Measurements from ENCODE around the gene ARHGAP27. TPM values are rescaled to one million over a fixed set of nuclear protein-coding genes. Genes with fewer than 3 reads are reported as not detected.

Gene ARHGAP27
- polyA plus RNA-seq, 1 donor (not counting 4 experiments of a cell fraction or from before 2014, with no cell fraction given), result 14.4 TPM

- dilution Hi-C loops (cut with MboI; ENCODE audit: extremely low pct_ligation_motif_present, low sequenced_read_pairs), result no loop called here
- Histone ChIP-seq H3K36me3 (ENCODE audit: control insufficient read depth in 2 of 2, extremely low read depth in 1 of 2, insufficient read depth in 2 of 2, low read length in 2 of 2) (peaks cover 4 to 12% of the 10 kb centered on the region in 2 experiments), H3K9me3 (ENCODE audit: control insufficient read depth, low read depth, low read length) (no peaks in the 10 kb centered on the region), H4K20me1 (ENCODE audit: control insufficient read depth, extremely low read depth, insufficient read depth, low read length) (no peaks in the 10 kb centered on the region), H3K9me1 (ENCODE audit: control insufficient read depth, extremely low read depth, insufficient read depth, low read length) (no peaks in the 10 kb centered on the region), H2AFZ (ENCODE audit: control insufficient read depth, low read length) (no peak overlapping the region), H3K27ac (ENCODE audit: control insufficient read depth, insufficient read depth, low read length) (no peak overlapping the region), H3K4me2 (ENCODE audit: control insufficient read depth, extremely low read depth, insufficient read depth, low read depth, low read length) (peak overlapping the region; percentile 41), H3K79me2 (ENCODE audit: control insufficient read depth, insufficient read depth, low read length) (no peaks in the 10 kb centered on the region), H3K9ac (ENCODE audit: control insufficient read depth, extremely low read depth, insufficient read depth, low read length) (peak overlapping the region; percentile 22), H3K27me3 (ENCODE audit: control insufficient read depth, extremely low read depth, insufficient read depth, low read length) (peaks cover 12% of the 10 kb centered on the region), H3K4me3 (ENCODE audit: control insufficient read depth in 2 of 3, extremely low read depth in 1 of 3, insufficient read depth in 2 of 3, low read depth in 1 of 3, low read length in 3 of 3) (peak overlapping the region in 1 of 3 experiments; percentile 64), H3K4me1 (ENCODE audit: control insufficient read depth, extremely low read depth, insufficient read depth, low read length) (peaks cover 25% of the 10 kb centered on the region)
- TF ChIP-seq CTCF (optimal IDR thresholded peaks at IDR 0.05 in 1 of 3, IDR thresholded peaks at IDR 0.05 in 1 of 3, conservative IDR thresholded peaks at IDR 0.05 in 1 of 3; ENCODE audit: extremely low read depth in 1 of 3, insufficient read depth in 2 of 3, low read length in 3 of 3), result no peak
- no peak for TF ChIP-seq EZH2 (IDR thresholded peaks at IDR 0.05; ENCODE audit: low read length)
- FAIRE-seq, result no peak
- no peak for DNase-seq (ENCODE audit: low read depth, low spot score)
These were observed 477 bp upstream of the ARHGAP27 start for GRCh38 chr17:45433159-45433535.

- Histone ChIP-seq H3K36me3 (ENCODE audit: control insufficient read depth in 2 of 2, extremely low read depth in 1 of 2, insufficient read depth in 2 of 2, low read length in 2 of 2) (peaks cover 4 to 6% of the 10 kb centered on the region in 2 experiments), H3K9me1 (ENCODE audit: control insufficient read depth, extremely low read depth, insufficient read depth, low read length) (no peaks in the 10 kb centered on the region), H3K27ac (ENCODE audit: control insufficient read depth, insufficient read depth, low read length) (peak overlapping the region; percentile 61), H3K4me2 (ENCODE audit: control insufficient read depth, extremely low read depth, insufficient read depth, low read depth, low read length) (peak overlapping the region; percentile 89), H4K20me1 (ENCODE audit: control insufficient read depth, extremely low read depth, insufficient read depth, low read length) (no peaks in the 10 kb centered on the region), H2AFZ (ENCODE audit: control insufficient read depth, low read length) (peak overlapping the region; percentile 74), H3K27me3 (ENCODE audit: control insufficient read depth, extremely low read depth, insufficient read depth, low read length) (peaks cover 12% of the 10 kb centered on the region), H3K79me2 (ENCODE audit: control insufficient read depth, insufficient read depth, low read length) (no peaks in the 10 kb centered on the region), H3K9me3 (ENCODE audit: control insufficient read depth, low read depth, low read length) (no peaks in the 10 kb centered on the region), H3K4me3 (ENCODE audit: control insufficient read depth in 2 of 3, extremely low read depth in 1 of 3, insufficient read depth in 2 of 3, low read depth in 1 of 3, low read length in 3 of 3) (peak overlapping the region; percentile 64 to 78 (median 74)), H3K9ac (ENCODE audit: control insufficient read depth, extremely low read depth, insufficient read depth, low read length) (peak overlapping the region; percentile 79), H3K4me1 (ENCODE audit: control insufficient read depth, extremely low read depth, insufficient read depth, low read length) (peaks cover 26% of the 10 kb centered on the region)
- dilution Hi-C loops (cut with MboI; ENCODE audit: extremely low pct_ligation_motif_present, low sequenced_read_pairs), result no loop called here
- TF ChIP-seq CTCF (optimal IDR thresholded peaks at IDR 0.05 in 1 of 3, IDR thresholded peaks at IDR 0.05 in 1 of 3, conservative IDR thresholded peaks at IDR 0.05 in 1 of 3; ENCODE audit: extremely low read depth in 1 of 3, insufficient read depth in 2 of 3, low read length in 3 of 3) (no peak), EZH2 (IDR thresholded peaks at IDR 0.05; ENCODE audit: low read length) (no peak)
- FAIRE-seq (no peak), DNase-seq (ENCODE audit: low read depth, low spot score) (no peak)
These were observed 902 bp downstream of the ARHGAP27 start for GRCh38 chr17:45431531-45432404.
